GDM1 (cell line): ENCODE measurements around the gene PLXNA2.
A peak's percentile ranks its signal among the peaks of the same experiment; 100 is the strongest.

Experiments used
- DNase-seq: peaks from one replicate; lab custom pipeline; 2025; lab: John Stamatoyannopoulos, UW

PLXNA2 gene

DNA sequence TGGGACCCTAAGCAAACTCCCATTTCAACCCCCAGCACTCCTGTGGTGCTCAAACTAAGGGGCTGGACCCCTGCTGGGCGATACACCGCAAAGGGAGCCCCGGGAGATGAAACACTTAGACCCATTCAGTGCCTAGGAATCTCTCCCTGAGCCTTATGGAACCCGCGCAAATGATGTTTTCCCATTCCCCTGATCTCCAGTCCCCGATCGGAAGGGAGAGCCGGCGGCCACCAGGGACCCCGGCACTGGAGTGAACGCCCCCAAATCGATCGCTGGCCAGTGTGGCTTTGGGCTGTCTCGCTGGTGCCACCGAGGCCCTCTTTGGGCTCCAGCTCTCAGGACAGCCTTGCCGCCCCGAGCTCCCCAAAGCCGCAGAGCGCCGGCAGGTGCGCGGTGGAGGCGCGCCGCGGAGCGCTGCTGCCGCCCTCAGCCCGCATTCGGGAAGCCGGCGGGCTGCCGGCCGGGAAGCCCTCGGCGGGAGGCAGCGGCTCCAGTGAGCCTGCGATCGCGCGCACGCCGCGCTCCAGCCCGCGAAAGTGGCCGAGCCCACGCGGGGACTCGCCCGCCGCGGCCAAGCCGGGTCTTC, 1.1 kb downstream of the PLXNA2 start:
- DNase-seq: peak; percentile 18

DNA sequence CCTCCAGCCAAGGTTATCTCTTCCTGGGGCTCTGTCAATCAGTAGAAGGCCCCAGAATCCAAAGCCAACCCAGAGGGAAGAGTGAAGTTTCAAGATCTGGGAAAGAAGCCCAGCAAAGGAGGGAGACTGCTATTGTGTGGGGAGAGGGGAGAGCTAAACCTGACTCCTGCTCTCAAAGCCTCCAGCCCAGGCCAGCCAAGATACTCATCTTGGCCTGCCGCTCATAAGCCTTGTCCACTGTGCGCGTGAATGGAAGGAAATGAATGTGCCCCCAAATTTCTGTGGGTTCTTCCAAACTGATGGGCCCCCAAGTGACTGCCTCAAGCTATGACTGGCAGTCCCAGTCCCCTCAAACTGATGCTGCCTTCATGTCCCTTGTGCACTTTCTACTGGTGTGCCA, 2.0 kb downstream of the PLXNA2 start:
- DNase-seq: no peak

DNA sequence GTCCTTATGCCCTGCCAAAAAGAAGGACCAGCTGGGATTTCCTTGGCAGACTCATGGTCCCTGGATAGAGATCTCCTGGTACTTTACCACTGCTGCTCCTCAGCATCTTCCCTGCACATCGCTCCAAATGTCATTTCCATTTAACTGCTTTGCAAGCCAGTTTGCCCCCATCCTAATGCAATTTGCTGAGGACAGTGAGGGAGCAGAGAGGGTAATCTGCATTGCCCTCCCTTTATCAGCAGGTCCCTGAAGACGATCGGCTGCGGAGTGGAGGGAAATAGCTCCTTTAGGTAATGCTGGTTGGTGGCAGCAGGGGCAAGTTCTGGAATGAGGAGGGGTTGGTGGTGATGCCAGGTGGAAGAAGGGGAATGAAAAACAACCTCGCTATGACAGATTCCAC, 2.7 kb downstream of the PLXNA2 start:
- no peak for DNase-seq

GRCh38 chr1:208240662-208241355, 3.4 kb downstream of the PLXNA2 start:
- no peak for DNase-seq

DNA sequence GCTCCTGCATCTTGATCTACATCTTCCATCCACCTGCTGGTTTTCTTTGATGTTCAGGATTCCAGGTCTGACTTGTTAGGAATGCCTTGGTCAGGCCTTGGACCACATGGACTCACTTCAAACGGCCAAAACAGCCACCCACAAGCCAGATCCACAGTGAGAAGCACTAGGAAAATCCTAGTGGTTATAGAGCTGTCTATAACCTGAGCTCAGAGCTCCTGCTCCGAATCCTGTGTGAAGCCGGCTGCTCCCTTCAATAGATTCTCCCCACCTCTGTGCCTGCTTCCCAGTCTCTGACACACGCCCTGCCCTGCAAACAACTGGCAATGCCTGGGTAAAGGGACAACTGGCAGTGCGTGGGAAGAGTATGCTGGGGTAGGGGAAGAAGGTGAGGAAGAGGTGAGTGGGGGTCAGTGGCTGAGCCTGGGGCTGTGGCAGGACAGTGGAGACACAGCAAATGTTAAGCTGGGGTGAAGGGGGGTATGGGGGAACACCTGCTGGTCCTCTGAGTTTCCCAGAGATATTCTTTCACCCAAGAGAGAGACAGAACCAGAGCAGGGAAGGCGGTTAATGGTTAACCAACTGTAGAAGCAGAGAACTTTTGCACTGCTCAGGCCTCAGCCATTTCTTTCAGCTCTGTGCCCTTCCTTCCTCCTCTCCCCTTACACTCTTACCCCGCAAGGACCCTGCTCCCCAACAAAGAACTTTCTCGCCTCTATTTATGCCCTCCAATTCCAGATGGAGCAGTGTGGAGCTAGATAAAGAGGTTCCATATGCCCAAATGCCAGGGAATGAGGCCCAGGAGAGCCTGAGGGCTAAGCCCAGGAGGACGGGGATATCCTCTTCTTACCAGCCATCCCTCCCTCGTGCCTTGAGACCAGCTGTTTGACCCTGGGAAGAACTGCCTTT, 4.5 kb downstream of the PLXNA2 start:
- DNase-seq: no peak

DNA sequence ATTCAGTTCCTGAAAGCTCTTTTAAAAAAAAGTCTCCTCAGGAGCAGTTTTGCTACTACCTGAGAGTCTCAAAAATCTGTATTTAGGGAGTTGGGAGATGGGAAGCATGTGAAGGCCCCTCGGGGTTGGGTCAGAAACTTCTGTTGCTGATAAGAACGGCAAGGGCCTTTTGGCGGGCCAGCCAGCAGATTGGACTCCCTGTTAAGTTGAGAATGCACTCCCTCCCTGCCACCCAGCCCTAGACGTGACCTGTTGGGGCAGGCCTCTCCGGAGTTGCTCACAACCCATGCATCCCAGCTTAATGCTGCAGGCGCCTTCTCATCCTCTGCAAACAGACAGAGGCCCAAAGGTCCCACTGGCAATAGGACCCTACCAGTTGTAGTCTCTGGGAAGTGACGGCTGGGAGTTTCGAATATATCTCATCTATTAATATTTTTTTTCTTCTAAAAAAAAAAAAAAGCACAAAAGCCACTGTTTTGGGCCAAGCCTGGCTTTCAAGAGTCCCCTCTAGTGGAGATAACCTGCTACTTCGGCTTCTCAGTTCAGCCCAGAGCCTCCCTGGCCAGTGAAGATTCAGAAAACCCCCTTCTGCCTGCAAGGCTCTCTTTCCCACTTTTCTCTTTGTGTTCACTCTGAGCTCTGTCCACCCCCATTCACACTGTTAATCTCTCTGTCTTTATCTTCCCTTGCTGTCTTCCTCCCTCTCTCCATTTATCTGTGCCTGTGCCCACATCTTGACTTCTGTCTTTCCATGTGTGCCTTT, 5.3 kb downstream of the PLXNA2 start:
- DNase-seq: peak; percentile 14

GRCh38 chr1:208237241-208237640, 6.9 kb downstream of the PLXNA2 start:
- no peak for DNase-seq

DNA sequence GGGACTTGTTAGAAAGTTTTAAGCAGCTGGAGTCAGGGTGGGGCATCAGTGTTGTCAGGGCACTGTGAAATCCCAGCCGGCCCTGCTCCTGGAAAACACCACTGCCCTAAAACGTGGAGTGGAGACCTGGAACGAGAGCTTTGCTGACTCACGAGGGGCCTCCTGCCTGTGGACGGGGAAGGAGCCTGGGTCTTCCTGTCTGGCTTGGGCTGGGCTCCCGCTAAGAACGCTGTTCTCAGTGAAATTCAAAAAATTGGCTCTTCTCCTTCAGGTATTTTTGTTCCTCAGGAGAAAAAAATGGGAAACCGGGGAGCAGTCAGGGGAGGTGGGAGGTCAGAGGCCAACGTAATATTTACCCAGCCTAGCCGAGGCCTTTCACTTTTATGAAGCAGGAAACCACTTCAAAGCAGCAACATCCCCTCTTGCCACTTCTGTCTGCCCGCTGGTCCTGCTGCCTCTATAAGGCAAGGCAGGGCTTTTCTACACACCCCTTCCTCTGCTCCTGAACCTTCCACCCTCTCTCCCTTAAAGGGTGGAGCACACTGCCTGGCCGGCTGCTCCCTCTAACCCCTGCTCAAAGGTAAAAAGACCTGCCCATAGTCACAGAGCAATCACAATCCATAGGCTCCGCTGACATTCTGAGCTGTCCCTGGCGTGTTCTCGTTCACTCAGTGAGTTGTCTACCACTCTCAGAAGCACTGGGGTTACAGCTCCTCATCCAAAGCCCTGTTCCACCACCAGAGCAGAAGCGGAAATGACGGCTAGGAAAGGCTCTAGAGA, 8.0 kb downstream of the PLXNA2 start:
- DNase-seq: peak; percentile 60

DNA sequence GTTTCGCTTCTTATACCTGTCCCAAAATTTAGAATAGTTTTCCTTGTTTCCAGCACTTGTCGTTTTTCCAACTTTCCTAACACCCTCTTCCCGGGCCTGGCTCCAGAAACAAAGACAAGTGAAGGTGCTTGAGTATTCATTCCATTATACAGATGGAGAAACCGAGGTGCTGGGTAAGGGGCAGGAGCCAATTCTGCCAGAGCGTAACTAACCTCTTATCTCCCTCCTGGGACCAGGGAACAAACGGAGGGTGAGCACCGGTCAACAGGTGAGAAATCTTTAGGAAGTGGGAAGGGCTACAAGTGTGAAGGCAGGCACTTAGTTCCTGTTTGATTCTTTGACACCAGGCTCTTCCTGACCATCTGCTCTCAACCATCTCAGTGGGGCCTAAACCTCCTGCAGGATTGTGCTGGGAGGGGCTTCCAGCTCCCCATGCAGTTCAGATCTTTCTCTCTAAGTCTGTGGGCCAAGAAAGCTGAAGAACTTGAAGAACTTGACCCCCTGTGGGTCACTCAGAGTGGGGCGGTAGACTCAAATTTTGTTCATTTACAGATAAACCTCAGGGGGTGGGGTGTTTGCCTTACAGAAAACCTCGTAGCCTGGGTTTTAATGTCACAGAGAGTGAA, 8.7 kb downstream of the PLXNA2 start:
- no peak for DNase-seq

- no peak for DNase-seq
Measured at GRCh38 chr1:208234721-208235120, 9.5 kb downstream of the PLXNA2 start.

DNA sequence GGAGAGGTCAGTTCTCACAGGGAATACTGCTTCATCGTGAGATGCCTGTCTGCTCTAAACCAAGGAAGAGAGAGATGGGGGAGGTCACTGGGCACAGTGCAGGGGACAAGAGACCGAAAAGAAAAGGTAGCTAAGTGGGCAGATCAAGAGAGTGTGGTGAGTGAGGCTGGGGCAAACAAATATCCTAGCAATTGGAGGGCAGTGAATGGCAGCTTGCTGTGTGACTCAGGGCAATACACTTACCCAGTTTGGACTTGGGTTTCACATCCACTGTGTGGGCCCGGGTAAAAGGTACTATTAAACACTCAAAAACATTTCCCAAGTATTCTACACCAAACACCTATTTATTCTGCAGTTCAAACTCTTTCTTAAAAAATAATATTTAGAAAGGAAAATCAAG, 10.2 kb downstream of the PLXNA2 start:
- no peak for DNase-seq

GRCh38 chr1:208233546-208233945, 10.6 kb downstream of the PLXNA2 start:
- no peak for DNase-seq

DNA sequence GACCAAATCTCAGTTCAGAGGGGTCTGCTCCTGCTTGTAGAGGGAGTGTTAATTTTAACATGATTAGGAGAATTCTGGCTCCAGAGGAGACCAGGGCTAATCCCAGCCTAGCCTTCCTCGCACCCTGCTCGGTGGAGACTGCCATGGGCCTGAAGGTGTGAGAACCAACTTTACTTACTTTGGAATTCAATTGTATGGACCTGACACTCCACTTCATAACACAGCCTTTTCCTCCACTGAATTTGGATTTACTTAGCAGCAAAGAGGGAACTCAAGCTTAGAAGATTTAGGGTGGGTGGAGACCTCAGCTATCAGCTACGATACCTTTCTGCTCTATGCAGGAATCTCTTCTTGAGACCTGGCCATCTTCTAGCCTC, 11.5 kb downstream of the PLXNA2 start:
- DNase-seq: no peak

DNA sequence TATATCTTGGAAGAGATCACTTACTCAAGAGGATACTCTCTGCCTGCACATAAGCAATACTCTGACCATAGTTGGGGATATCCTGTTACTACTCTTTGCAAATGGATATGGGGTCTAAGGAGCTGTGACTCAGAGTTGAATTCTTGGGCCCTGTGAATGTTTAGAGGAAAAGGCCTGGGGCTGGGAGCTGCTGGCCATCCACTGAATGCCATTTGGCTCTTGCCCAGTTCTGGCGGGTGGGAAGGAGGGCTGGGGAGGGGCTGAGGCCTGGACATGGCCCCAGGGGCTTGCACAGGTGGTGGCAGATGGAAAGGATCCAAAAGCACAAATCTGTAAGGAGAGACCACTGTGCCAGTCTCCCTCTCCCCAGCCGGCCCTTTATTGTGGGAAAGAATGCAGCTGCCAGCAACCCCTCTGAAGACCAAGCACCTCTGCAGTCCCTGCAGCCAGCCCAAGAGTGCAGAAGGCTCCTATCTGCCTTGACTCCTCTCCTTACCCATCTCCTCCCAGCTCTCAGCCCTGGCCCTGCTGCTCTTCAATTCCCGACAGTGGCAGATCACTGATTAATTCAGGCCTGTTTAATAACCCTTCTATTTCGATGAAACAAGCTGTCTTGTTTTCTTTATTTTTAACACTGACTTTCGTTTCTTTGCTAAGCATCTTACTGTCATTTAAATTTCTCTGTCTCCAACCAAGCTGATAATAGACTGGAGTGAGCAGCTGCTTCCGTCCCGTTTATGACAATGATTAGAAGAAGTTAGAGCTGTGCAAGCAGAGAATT, 12.1 kb downstream of the PLXNA2 start:
- DNase-seq: no peak

GRCh38 chr1:208230668-208231529, 13.3 kb downstream of the PLXNA2 start:
- no peak for DNase-seq

DNA sequence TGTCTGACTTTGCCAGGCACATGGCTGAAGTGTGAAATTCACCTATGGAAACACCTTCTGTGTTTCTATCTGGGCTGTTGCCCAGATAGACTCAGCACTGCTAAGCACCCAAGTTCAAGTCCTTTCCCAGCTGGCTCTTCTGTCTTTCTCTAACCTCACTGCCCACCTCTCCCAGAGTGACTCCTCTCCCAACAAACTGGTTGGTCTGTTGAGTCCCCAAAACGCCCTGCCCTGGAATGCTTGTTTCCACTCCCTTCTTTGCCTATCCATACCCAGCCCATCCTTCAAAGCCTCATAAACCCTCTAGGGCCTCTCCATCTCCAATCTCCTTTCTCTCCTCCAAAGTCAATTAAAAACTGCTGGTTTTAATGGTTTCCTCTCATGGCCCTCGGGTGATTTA, 15.6 kb downstream of the PLXNA2 start:
- no peak for DNase-seq

- no peak for DNase-seq
Measured at GRCh38 chr1:208228026-208228425, 16.2 kb downstream of the PLXNA2 start.

DNA sequence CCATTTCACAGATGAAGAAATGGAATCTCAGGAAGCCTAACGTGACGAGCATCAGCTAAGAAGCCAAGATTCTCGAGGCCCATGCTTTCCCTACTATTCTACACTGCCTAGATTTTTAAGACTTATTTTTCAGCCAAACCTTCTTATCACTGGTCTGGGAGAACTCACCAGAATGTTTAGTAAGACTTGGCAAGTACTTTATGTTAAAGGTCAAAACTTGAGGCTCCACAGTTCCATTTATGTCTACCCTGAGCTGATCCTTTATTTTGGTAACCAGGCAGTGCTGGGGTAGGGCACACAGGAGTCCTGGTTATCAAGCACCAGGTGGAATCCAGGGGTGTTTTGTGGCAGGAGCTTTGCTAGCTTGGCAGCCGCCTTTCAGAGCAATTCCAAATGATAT, 16.8 kb downstream of the PLXNA2 start:
- no peak for DNase-seq
